Suprapubic skin (tissue), 4 donors: ENCODE results near the gene MRPS10. TPM values are rescaled to one million over a fixed set of nuclear protein-coding genes. Genes with fewer than 3 reads are reported as not detected.

Experiments
- DNase-seq, 2 donors: peaks; one replicate each; pipeline ENCODE4 v3.0.0-alpha.2; 2019; ENCODE audit warnings: low spot score in 2 of 2
- H3K27ac ChIP-seq: fragments of 200-600 bp; sonication (generic); one replicate; pipeline ENCODE4 v1.5.1; 2019
- H3K27me3 ChIP-seq: fragments of 200-600 bp; sonication (generic); one replicate; pipeline ENCODE4 v1.5.1; 2019
- H3K36me3 ChIP-seq: fragments of 200-600 bp; sonication (generic); one replicate; pipeline ENCODE4 v1.5.1; 2019
- H3K4me1 ChIP-seq: fragments of 200-600 bp; sonication (generic); one replicate; pipeline ENCODE4 v1.5.1; 2019
- H3K4me3 ChIP-seq: fragments of 200-600 bp; sonication (generic); one replicate; pipeline ENCODE4 v1.5.1; 2019; ENCODE audit warnings: mild to moderate bottlenecking
- H3K9me3 ChIP-seq: fragments of 200-600 bp; sonication (generic); one replicate; pipeline ENCODE4 v1.5.1; 2019
- EP300 ChIP-seq: sonication (generic); formaldehyde crosslinking; IDR thresholded peaks from one replicate; pipeline ENCODE4 v1.6.1; 2017; ENCODE audit warnings: antibody characterized with exemption
- POLR2A ChIP-seq, 2 donors: fragments of 450-650 bp; IDR thresholded peaks; one replicate each; pipeline ENCODE4 v1.6.1; 2017; ENCODE audit warnings: antibody characterized with exemption in 2 of 2, mild to moderate bottlenecking in 2 of 2, moderate library complexity in 2 of 2
- POLR2AphosphoS5 ChIP-seq, 3 donors: sonication (generic); formaldehyde crosslinking; IDR thresholded peaks; one replicate each; pipeline ENCODE4 v1.6.1; 2017; ENCODE audit warnings: antibody characterized with exemption in 3 of 3
- WGBS: methylation state at CpG from one replicate; pipeline ENCODE4 v1.1.5; 2018; 5-methylcytosine and 5-hydroxymethylcytosine counted together
- total RNA-seq, 4 donors: library from RNA; depleted of rRNA; stranded (reverse); fragments of >200 nt; gene quantifications; one replicate each; pipeline ENCODE4 v1.1.0, GENCODE V29; 2016
- TF ChIP-seq, protein P1 (sequence below), 2 donors: fragments of 200-600 bp in 1 of 2; fragments of 450-650 bp in 1 of 2; sonication (generic) in 1 of 2; IDR thresholded peaks; one replicate each; pipeline ENCODE4 v1.5.1; 2016 to 2019; ENCODE audit warnings: antibody characterized with exemption in 2 of 2, mild to moderate bottlenecking in 1 of 2, moderate library complexity in 1 of 2

Gene MRPS10
- total RNA-seq, 4 donors from 2014 or later: 17.7 to 20.8 (median 20.3) TPM

- no peak overlapping the region for H3K27ac ChIP-seq
- peaks cover 29% of the 10 kb centered on the region for H3K36me3 ChIP-seq
- H3K9me3 ChIP-seq: no peaks in the 10 kb centered on the region
- DNase-seq: no peak
- peaks cover 28% of the 10 kb centered on the region for H3K4me1 ChIP-seq
- 50% methylated on average over 1 of the region's 1 CpG for WGBS
- TF ChIP-seq POLR2AphosphoS5 (IDR thresholded peaks at IDR 0.05) (no peak), EP300 (no peak), POLR2A (IDR thresholded peaks at IDR 0.05) (no peak)
- TF ChIP-seq, protein P1, sequence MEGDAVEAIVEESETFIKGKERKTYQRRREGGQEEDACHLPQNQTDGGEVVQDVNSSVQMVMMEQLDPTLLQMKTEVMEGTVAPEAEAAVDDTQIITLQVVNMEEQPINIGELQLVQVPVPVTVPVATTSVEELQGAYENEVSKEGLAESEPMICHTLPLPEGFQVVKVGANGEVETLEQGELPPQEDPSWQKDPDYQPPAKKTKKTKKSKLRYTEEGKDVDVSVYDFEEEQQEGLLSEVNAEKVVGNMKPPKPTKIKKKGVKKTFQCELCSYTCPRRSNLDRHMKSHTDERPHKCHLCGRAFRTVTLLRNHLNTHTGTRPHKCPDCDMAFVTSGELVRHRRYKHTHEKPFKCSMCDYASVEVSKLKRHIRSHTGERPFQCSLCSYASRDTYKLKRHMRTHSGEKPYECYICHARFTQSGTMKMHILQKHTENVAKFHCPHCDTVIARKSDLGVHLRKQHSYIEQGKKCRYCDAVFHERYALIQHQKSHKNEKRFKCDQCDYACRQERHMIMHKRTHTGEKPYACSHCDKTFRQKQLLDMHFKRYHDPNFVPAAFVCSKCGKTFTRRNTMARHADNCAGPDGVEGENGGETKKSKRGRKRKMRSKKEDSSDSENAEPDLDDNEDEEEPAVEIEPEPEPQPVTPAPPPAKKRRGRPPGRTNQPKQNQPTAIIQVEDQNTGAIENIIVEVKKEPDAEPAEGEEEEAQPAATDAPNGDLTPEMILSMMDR (IDR thresholded peaks at IDR 0.05): no peak
- no peaks in the 10 kb centered on the region for H3K27me3 ChIP-seq
- no peak overlapping the region for H3K4me3 ChIP-seq
These were observed 33.8 kb upstream of the MRPS10 start for GRCh38 chr6:42251500-42251899.

DNA sequence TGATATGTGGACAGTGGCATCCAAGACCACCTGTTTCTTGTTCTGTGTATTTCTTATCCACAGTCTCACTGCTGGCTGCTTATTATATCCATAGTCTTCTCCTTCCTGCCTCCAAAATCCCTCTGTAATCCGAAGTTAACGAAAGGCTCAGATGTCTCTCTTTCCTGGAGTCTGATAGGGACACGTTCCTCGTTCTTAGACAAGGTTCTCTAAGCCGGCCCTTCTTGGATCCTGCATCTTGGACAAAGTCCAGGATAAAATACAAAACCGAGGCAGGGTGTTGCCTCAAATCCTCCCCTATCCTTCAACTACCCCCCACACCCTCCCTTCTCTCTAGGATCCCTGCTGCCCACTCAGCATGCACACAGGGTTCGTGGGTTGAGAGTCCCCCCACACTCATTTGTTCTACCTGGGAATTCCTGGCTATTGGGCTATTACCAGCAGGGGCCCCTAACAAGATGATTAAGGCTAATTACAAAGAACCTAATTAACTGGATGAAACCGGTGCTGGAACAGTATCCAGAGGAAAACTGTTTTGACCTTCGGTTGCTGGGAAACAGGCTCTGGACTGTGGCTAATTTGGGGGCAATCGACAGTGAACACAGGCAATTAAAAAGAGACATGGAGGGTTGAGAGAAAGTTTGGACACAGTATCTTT lies 32.7 kb upstream of the MRPS10 start:
- 58% methylated on average over 10 of the region's 10 CpGs for WGBS
- peaks cover 23% of the 10 kb centered on the region for H3K36me3 ChIP-seq
- H3K27ac ChIP-seq: no peak overlapping the region
- TF ChIP-seq, protein P1 (IDR thresholded peaks at IDR 0.05): no peak
- TF ChIP-seq EP300 (no peak), POLR2AphosphoS5 (IDR thresholded peaks at IDR 0.05) (no peak), POLR2A (IDR thresholded peaks at IDR 0.05) (no peak)
- H3K27me3 ChIP-seq: no peaks in the 10 kb centered on the region
- no peak for DNase-seq
- no peak overlapping the region for H3K4me3 ChIP-seq
- H3K4me1 ChIP-seq: peaks cover 28% of the 10 kb centered on the region
- H3K9me3 ChIP-seq: no peaks in the 10 kb centered on the region

- TF ChIP-seq POLR2A (IDR thresholded peaks at IDR 0.05) (no peak), EP300 (no peak), POLR2AphosphoS5 (IDR thresholded peaks at IDR 0.05) (no peak)
- TF ChIP-seq, protein P1 (IDR thresholded peaks at IDR 0.05): no peak
- no peaks in the 10 kb centered on the region for H3K9me3 ChIP-seq
- peaks cover 28% of the 10 kb centered on the region for H3K4me1 ChIP-seq
- 34% methylated on average over 3 of the region's 3 CpGs for WGBS
- H3K36me3 ChIP-seq: peaks cover 19% of the 10 kb centered on the region
- no peaks in the 10 kb centered on the region for H3K27me3 ChIP-seq
- H3K4me3 ChIP-seq: no peak overlapping the region
- H3K27ac ChIP-seq: no peak overlapping the region
- DNase-seq: no peak
These were observed 31.6 kb upstream of the MRPS10 start for GRCh38 chr6:42249279-42249678.

- no peaks in the 10 kb centered on the region for H3K27me3 ChIP-seq
- peaks cover 16% of the 10 kb centered on the region for H3K4me1 ChIP-seq
- no peak for DNase-seq
- H3K4me3 ChIP-seq: no peak overlapping the region
- WGBS: 96% methylated on average over 11 of the region's 11 CpGs
- no peaks in the 10 kb centered on the region for H3K9me3 ChIP-seq
- no peak overlapping the region for H3K27ac ChIP-seq
- TF ChIP-seq, protein P1 (IDR thresholded peaks at IDR 0.05): no peak
- TF ChIP-seq POLR2A (IDR thresholded peaks at IDR 0.05): no peak
- TF ChIP-seq POLR2AphosphoS5 (IDR thresholded peaks at IDR 0.05): no peak
- TF ChIP-seq EP300: no peak
- H3K36me3 ChIP-seq: peaks cover 28% of the 10 kb centered on the region
These were observed 25.4 kb upstream of the MRPS10 start for GRCh38 chr6:42243046-42243445.

DNA sequence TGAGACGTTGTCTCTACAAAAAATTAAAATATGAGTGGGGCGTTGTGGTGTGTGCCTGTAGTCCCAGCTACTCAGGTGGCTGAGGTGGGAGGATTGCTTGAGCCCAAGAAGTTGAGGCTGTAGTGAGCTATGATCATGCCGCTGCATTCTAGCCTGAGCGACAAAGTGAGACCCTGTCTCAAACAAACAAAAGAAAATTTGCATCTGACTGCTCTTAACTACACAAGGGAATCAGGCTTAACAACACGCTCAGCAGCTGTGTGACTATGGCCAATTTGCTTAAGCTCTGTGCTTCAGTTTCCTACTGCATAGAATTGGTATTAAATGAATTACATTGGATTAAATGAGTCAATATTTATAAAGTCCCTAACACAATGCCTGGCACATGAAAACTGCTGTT lies 24.3 kb upstream of the MRPS10 start:
- Histone ChIP-seq H3K36me3 (peaks cover 31% of the 10 kb centered on the region), H3K27ac (no peak overlapping the region), H3K4me3 (no peak overlapping the region), H3K4me1 (peaks cover 16% of the 10 kb centered on the region), H3K9me3 (no peaks in the 10 kb centered on the region), H3K27me3 (no peaks in the 10 kb centered on the region)
- 88% methylated on average over 5 of the region's 5 CpGs for WGBS
- TF ChIP-seq POLR2A (IDR thresholded peaks at IDR 0.05): no peak
- no peak for TF ChIP-seq EP300
- TF ChIP-seq, protein P1 (IDR thresholded peaks at IDR 0.05): no peak
- TF ChIP-seq POLR2AphosphoS5 (IDR thresholded peaks at IDR 0.05): no peak
- DNase-seq: no peak
